ENCODE data around the gene RIMKLB. TPM values are rescaled to one million over a fixed set of nuclear protein-coding genes. Genes with fewer than 3 reads are reported as not detected.
"Not testable (repeated sequence)": the region's sequence is repeated elsewhere in the genome, so short reads cannot be mapped to it uniquely, and the experiment has no call there.

RIMKLB gene
- polyA plus RNA-seq, 1 of the 3 experiments (the other 2 are of a cell fraction): 24.5 TPM

GRCh38 chr12:8760076-8760475, 62.3 kb downstream of the RIMKLB start:
- Histone ChIP-seq H3K36me3 (replicated peaks in 1 of 2; ENCODE audit: control insufficient read depth in 1 of 2, insufficient read depth in 2 of 2, low read length in 1 of 2) (peaks cover 8 to 18% of the 10 kb centered on the region in 2 experiments), H3K79me2 (ENCODE audit: insufficient read depth) (peaks cover 19% of the 10 kb centered on the region)
- H3K9me2 ChIP-seq; H3K9me3 ChIP-seq; CTCF ChIA-PET; DNase-seq; H3K4me1 ChIP-seq (ENCODE audit: control insufficient read depth in 1 of 2, insufficient read depth in 2 of 2, low read depth in 1 of 2, low read length in 1 of 2); H2AFZ ChIP-seq (ENCODE audit: low read depth); H4K20me1 ChIP-seq (ENCODE audit: insufficient read depth); H3F3A ChIP-seq (replicated peaks; ENCODE audit: insufficient read depth); POLR2A ChIA-PET; H3K27ac ChIP-seq (ENCODE audit: low read depth in 2 of 2, low read length in 1 of 2); H3K4me3 ChIP-seq (ENCODE audit: low read depth in 2 of 2, low read length in 1 of 2); H3K9ac ChIP-seq; H3K4me2 ChIP-seq; H3K27me3 ChIP-seq (ENCODE audit: insufficient read depth): not testable (repeated sequence)
- WGBS (ENCODE audit: low lambda C conversion rate): 97% methylated on average over 4 of the region's 4 CpGs

GRCh38 chr12:8762701-8763100, 64.9 kb downstream of the RIMKLB start:
- DNase-seq; H3K36me3 ChIP-seq (replicated peaks in 1 of 2; ENCODE audit: control insufficient read depth in 1 of 2, insufficient read depth in 2 of 2, low read length in 1 of 2); H3K4me3 ChIP-seq (ENCODE audit: low read depth in 2 of 2, low read length in 1 of 2); POLR2A ChIA-PET; H3F3A ChIP-seq (replicated peaks; ENCODE audit: insufficient read depth); H3K9me3 ChIP-seq; H2AFZ ChIP-seq (ENCODE audit: low read depth); H3K4me2 ChIP-seq; H3K4me1 ChIP-seq (ENCODE audit: control insufficient read depth in 1 of 2, insufficient read depth in 2 of 2, low read depth in 1 of 2, low read length in 1 of 2); H3K9me2 ChIP-seq; CTCF ChIA-PET; H3K27me3 ChIP-seq (ENCODE audit: insufficient read depth); H4K20me1 ChIP-seq (ENCODE audit: insufficient read depth); H3K9ac ChIP-seq; H3K27ac ChIP-seq (ENCODE audit: low read depth in 2 of 2, low read length in 1 of 2): not testable (repeated sequence)
- 93% methylated on average over 6 of the region's 6 CpGs for WGBS (ENCODE audit: low lambda C conversion rate)
- H3K79me2 ChIP-seq (ENCODE audit: insufficient read depth): peaks cover 19% of the 10 kb centered on the region

GRCh38 chr12:8766121-8766520, 68.3 kb downstream of the RIMKLB start:
- H4K20me1 ChIP-seq (ENCODE audit: insufficient read depth); H3K36me3 ChIP-seq (replicated peaks in 1 of 2; ENCODE audit: control insufficient read depth in 1 of 2, insufficient read depth in 2 of 2, low read length in 1 of 2); H3K9ac ChIP-seq; CTCF ChIA-PET; H2AFZ ChIP-seq (ENCODE audit: low read depth); H3K27me3 ChIP-seq (ENCODE audit: insufficient read depth); H3K9me2 ChIP-seq; H3K4me1 ChIP-seq (ENCODE audit: control insufficient read depth in 1 of 2, insufficient read depth in 2 of 2, low read depth in 1 of 2, low read length in 1 of 2); H3K4me2 ChIP-seq; H3K4me3 ChIP-seq (ENCODE audit: low read depth in 2 of 2, low read length in 1 of 2); POLR2A ChIA-PET; H3K9me3 ChIP-seq; H3F3A ChIP-seq (replicated peaks; ENCODE audit: insufficient read depth); H3K27ac ChIP-seq (ENCODE audit: low read depth in 2 of 2, low read length in 1 of 2); DNase-seq: not testable (repeated sequence)
- peaks cover 14% of the 10 kb centered on the region for H3K79me2 ChIP-seq (ENCODE audit: insufficient read depth)
- 95% methylated on average over 8 of the region's 8 CpGs for WGBS (ENCODE audit: low lambda C conversion rate)

GRCh38 chr12:8770499-8770898, 72.7 kb downstream of the RIMKLB start:
- H3K9me3 ChIP-seq: no peaks in the 10 kb centered on the region
- H3K27ac ChIP-seq (ENCODE audit: low read depth in 2 of 2, low read length in 1 of 2): no peak overlapping the region
- H3K4me2 ChIP-seq: no peak overlapping the region
- H3K9ac ChIP-seq: no peak overlapping the region
- H3K36me3 ChIP-seq (replicated peaks in 1 of 2; ENCODE audit: control insufficient read depth in 1 of 2, insufficient read depth in 2 of 2, low read length in 1 of 2): peaks cover 30 to 32% of the 10 kb centered on the region in 2 experiments
- no peaks in the 10 kb centered on the region for H3K27me3 ChIP-seq (ENCODE audit: insufficient read depth)
- H3K4me3 ChIP-seq (ENCODE audit: low read depth in 2 of 2, low read length in 1 of 2): no peak overlapping the region
- H3K79me2 ChIP-seq (ENCODE audit: insufficient read depth): 0 out of 2 replicates have a peak, but pooled peaks cover 3% of the 10 kb centered on the region
- TF ChIP-seq MEF2A (IDR thresholded peaks at IDR 0.05; ENCODE audit: borderline replicate concordance, low read depth) (no peak), SIN3A (IDR thresholded peaks at IDR 0.05; ENCODE audit: borderline replicate concordance, low read depth, low read length) (no peak), USF2 (IDR thresholded peaks at IDR 0.05; ENCODE audit: borderline replicate concordance, low read depth, low read length) (no peak), ELF1 (IDR thresholded peaks at IDR 0.05) (no peak), CHD2 (IDR thresholded peaks at IDR 0.05; ENCODE audit: low read length, partially characterized antibody) (no peak), MAX (IDR thresholded peaks at IDR 0.05; ENCODE audit: low read depth) (no peak), TCF12 (IDR thresholded peaks at IDR 0.05) (no peak), PBX3 (IDR thresholded peaks at IDR 0.05) (no peak), FOSL2 (IDR thresholded peaks at IDR 0.05; ENCODE audit: borderline replicate concordance, low read depth) (no peak), SMC3 (IDR thresholded peaks at IDR 0.05; ENCODE audit: low read depth, low read length) (no peak), POLR2AphosphoS5 (IDR thresholded peaks at IDR 0.05; ENCODE audit: low read depth, low read length) (no peak), JUND (IDR thresholded peaks at IDR 0.05) (no peak), EP300 (IDR thresholded peaks at IDR 0.05; ENCODE audit: borderline replicate concordance in 1 of 2, low read depth in 1 of 2, low read length in 1 of 2) (no peak), NRF1 (IDR thresholded peaks at IDR 0.05; ENCODE audit: low read depth, low read length) (no peak), FOXJ3 (CRISPR knock-in tag; IDR thresholded peaks at IDR 0.05) (no peak), RCOR1 (IDR thresholded peaks at IDR 0.05; ENCODE audit: low read length) (no peak)
- CTCF ChIA-PET: no interaction called here
- no peaks in the 10 kb centered on the region for H3F3A ChIP-seq (replicated peaks; ENCODE audit: insufficient read depth)
- H3K9me2 ChIP-seq: no peaks in the 10 kb centered on the region
- no peak for DNase-seq
- POLR2A ChIA-PET: no interaction called here
- WGBS (ENCODE audit: low lambda C conversion rate): 100% methylated on average over 2 of the region's 2 CpGs
- no peaks in the 10 kb centered on the region for H4K20me1 ChIP-seq (ENCODE audit: insufficient read depth)
- no peaks in the 10 kb centered on the region; a peak in 1 of 4 replicates for H3K4me1 ChIP-seq (ENCODE audit: control insufficient read depth in 1 of 2, insufficient read depth in 2 of 2, low read depth in 1 of 2, low read length in 1 of 2)
- H2AFZ ChIP-seq (ENCODE audit: low read depth): no peak overlapping the region
